ENCODE results near the gene ASPM. TPM values are rescaled to one million over a fixed set of nuclear protein-coding genes. Genes with fewer than 3 reads are reported as not detected.

ASPM gene
- total RNA-seq, 2 experiments from 2014 or later, result 0.25 to 0.36 TPM

DNA sequence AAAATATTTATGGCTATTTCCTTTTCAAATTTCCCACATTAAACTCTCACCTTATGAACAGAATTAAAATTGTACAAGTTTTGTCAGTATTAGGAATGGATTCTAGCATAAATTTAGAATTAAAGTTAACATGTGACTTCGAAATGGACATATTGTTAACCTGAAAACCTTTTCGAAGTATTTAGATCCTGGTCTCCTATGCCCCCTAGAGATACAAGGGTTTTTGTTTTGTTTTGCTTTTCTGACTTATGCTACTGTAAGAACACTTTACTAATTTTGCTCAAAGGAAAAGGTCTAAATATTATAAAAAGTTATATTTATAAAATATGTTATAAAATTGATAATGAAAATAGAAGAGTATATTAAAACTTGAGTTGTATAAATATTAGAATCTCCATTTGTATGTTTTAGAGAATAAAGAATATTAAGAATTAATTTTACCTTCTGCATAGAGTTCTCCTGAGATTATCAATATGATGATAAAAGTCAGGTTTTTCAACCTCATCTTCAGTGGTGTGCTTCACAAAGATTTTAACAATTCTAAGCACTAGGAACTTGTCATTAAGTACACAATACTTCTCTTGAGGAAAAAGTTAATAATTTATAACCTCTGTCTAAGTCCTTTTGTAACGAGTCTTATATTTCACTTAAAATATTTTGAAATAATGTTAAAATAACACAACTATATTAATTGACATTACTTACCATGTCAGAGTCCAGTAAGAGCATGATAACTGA, 79.6 kb downstream of the ASPM start, which contains the start of gene F13B:
Gene F13B, minus strand, starts transcription at position 542 of the 738 bp plus-strand sequence. Its CDS starts 37 bp downstream, at position 505.
- Mint-ChIP-seq H3K4me3 (no peak within 1 kb of the TSS), H3K9me3 (peaks cover 4% of the 10 kb centered on the region), H3K4me1 (ENCODE audit: low read depth) (no peaks in the 10 kb centered on the region), H3K36me3 (ENCODE audit: low read depth) (no peaks in the 10 kb centered on the region), H3K27ac (no peak within 1 kb of the TSS), H3K27me3 (no peaks in the 10 kb centered on the region)
- ChIA-PET CTCF (no interaction called here), POLR2A (no interaction called here)
- Histone ChIP-seq H3K4me3 (ENCODE audit: low read length) (no peak within 1 kb of the TSS), H3K4me1 (ENCODE audit: insufficient read depth, low read length) (no peaks in the 10 kb centered on the region), H3K36me3 (ENCODE audit: insufficient read depth, low read length) (no peaks in the 10 kb centered on the region), H3K27me3 (ENCODE audit: control insufficient read depth in 1 of 2, insufficient read depth in 2 of 2, low read length in 2 of 2) (peaks cover 0 to 5% of the 10 kb centered on the region in 2 experiments), H3K9me3 (ENCODE audit: control insufficient read depth in 1 of 2, insufficient read depth in 1 of 2, low read length in 2 of 2) (peaks cover 0 to 12% of the 10 kb centered on the region in 2 experiments), H3K27ac (ENCODE audit: low read depth in 1 of 2, low read length in 2 of 2) (no peak within 1 kb of the TSS)
- no peak for TF ChIP-seq CTCF (IDR thresholded peaks at IDR 0.05)
- ATAC-seq (ENCODE audit: poor library complexity), result no peak
- intact Hi-C loops (cut with DNase I, micrococcal nuclease), result no loop called here
- no peak for DNase-seq

- CTCF ChIA-PET, result no interaction called here
These were observed 80.2 kb downstream of the ASPM start for GRCh38 chr1:197066277-197066676.

GRCh38 chr1:197065559-197065958, 80.9 kb downstream of the ASPM start:
- Histone ChIP-seq H3K27me3 (ENCODE audit: control insufficient read depth in 1 of 2, insufficient read depth in 2 of 2, low read length in 2 of 2) (peaks cover 0 to 5% of the 10 kb centered on the region in 2 experiments), H3K4me3 (ENCODE audit: low read length) (no peak overlapping the region), H3K27ac (ENCODE audit: low read depth in 1 of 2, low read length in 2 of 2) (no peak overlapping the region), H3K4me1 (ENCODE audit: insufficient read depth, low read length) (no peaks in the 10 kb centered on the region), H3K36me3 (ENCODE audit: insufficient read depth, low read length) (no peaks in the 10 kb centered on the region), H3K9me3 (ENCODE audit: control insufficient read depth in 1 of 2, insufficient read depth in 1 of 2, low read length in 2 of 2) (peaks cover 0 to 6% of the 10 kb centered on the region in 2 experiments)
- no peaks in the 10 kb centered on the region for H3K27me3 Mint-ChIP-seq
- CTCF ChIA-PET, result no interaction called here
- POLR2A ChIA-PET, result no interaction called here
- no peaks in the 10 kb centered on the region for H3K4me1 Mint-ChIP-seq (ENCODE audit: low read depth)
- ATAC-seq (ENCODE audit: poor library complexity), result no peak
- H3K36me3 Mint-ChIP-seq (ENCODE audit: low read depth), result no peaks in the 10 kb centered on the region
- no peak for TF ChIP-seq CTCF (IDR thresholded peaks at IDR 0.05)
- no peak for DNase-seq
- intact Hi-C loops (cut with DNase I, micrococcal nuclease), result no loop called here
- peaks cover 4% of the 10 kb centered on the region for H3K9me3 Mint-ChIP-seq
- H3K27ac Mint-ChIP-seq, result no peak overlapping the region
- H3K4me3 Mint-ChIP-seq, result no peak overlapping the region

More at GRCh38 chr1:197066277-197066676, 80.2 kb downstream of the ASPM start:
- POLR2A ChIA-PET, result no interaction called here
- no peak for TF ChIP-seq CTCF (IDR thresholded peaks at IDR 0.05)
- no peaks in the 10 kb centered on the region for H3K4me1 Mint-ChIP-seq (ENCODE audit: low read depth)
- DNase-seq, result no peak
- peaks cover 4% of the 10 kb centered on the region for H3K9me3 Mint-ChIP-seq
- Histone ChIP-seq H3K4me1 (ENCODE audit: insufficient read depth, low read length) (no peaks in the 10 kb centered on the region), H3K27me3 (ENCODE audit: control insufficient read depth in 1 of 2, insufficient read depth in 2 of 2, low read length in 2 of 2) (peaks cover 0 to 5% of the 10 kb centered on the region in 2 experiments), H3K4me3 (ENCODE audit: low read length) (no peak overlapping the region), H3K27ac (ENCODE audit: low read depth in 1 of 2, low read length in 2 of 2) (no peak overlapping the region), H3K9me3 (ENCODE audit: control insufficient read depth in 1 of 2, insufficient read depth in 1 of 2, low read length in 2 of 2) (peaks cover 0 to 12% of the 10 kb centered on the region in 2 experiments), H3K36me3 (ENCODE audit: insufficient read depth, low read length) (no peaks in the 10 kb centered on the region)
- H3K27ac Mint-ChIP-seq, result no peak overlapping the region
- H3K36me3 Mint-ChIP-seq (ENCODE audit: low read depth), result no peaks in the 10 kb centered on the region
- no peak overlapping the region for H3K4me3 Mint-ChIP-seq
- intact Hi-C loops (cut with DNase I, micrococcal nuclease), result no loop called here
- H3K27me3 Mint-ChIP-seq, result no peaks in the 10 kb centered on the region
- no peak for ATAC-seq (ENCODE audit: poor library complexity)
